ES-I3 (cell line): Measurements from ENCODE around the gene CELSR1.

Experiments used
- H3K36me3 ChIP-seq: 2 replicates; pipeline ENCODE4 v1.6.1; 2013; ENCODE audit warnings: mild to moderate bottlenecking, low read length, control low read depth, moderate library complexity; ENCODE audit not compliant: insufficient read depth
- H3K4me1 ChIP-seq: 2 replicates; pipeline ENCODE4 v1.6.1; 2013; ENCODE audit warnings: mild to moderate bottlenecking, control low read depth, low read length; ENCODE audit not compliant: insufficient read depth
- H3K9ac ChIP-seq: 2 replicates; pipeline ENCODE4 v1.6.1; 2013; ENCODE audit warnings: low read depth, mild to moderate bottlenecking, low read length, moderate library complexity
- H3K9me3 ChIP-seq: 2 replicates; pipeline ENCODE4 v1.6.1; 2013; ENCODE audit warnings: mild to moderate bottlenecking, low read length, moderate library complexity; ENCODE audit not compliant: control insufficient read depth, insufficient read depth

CELSR1 gene

DNA sequence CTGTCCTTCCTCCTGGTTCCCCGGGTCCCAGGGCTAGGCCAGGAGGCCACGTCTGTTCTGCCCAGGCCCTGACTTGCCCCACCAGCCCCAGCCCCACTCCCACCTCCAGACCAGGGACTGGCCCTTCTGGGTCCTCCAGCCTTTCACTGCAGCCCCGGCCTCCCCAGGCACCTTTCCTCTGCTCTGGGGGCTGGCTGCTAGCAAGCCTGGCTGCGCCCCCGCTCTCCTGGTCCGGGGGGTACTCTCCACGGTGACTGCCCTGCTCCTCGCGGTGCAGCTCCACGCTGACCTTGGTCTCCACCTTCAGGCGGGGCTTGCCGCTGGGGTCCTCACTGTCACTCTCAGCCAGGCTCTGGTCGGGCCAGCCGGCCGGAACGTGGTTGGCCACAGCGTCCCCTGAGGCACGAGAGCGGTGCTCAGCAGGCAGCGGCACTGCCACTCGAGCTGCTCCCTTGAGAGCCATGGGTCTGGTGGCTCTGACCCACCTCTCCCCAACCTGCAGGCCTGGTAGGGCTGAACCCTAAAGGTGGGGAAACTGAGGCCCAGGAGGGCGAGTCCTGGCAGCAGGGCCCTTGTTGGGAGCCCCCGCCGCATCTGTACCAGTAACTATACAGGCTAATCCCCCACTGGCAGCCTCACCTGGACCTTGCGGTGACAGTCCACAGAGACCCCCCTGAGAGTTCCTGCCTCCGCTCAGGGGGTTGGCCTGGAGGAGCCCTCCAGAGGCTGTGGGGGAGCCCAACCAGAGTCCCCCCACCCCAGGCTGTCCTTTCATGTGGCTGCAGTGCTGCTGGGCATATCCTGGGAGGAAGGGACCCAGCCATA, 172.9 kb downstream of the CELSR1 start:
- Histone ChIP-seq H3K9ac (no peak overlapping the region), H3K9me3 (0 out of 2 replicates have a peak, but pooled peaks cover 3% of the 10 kb centered on the region), H3K4me1 (peaks cover 4% of the 10 kb centered on the region; the same call in 1 of the 2 replicates), H3K36me3 (peaks cover 3% of the 10 kb centered on the region; the same call in 1 of the 2 replicates)

DNA sequence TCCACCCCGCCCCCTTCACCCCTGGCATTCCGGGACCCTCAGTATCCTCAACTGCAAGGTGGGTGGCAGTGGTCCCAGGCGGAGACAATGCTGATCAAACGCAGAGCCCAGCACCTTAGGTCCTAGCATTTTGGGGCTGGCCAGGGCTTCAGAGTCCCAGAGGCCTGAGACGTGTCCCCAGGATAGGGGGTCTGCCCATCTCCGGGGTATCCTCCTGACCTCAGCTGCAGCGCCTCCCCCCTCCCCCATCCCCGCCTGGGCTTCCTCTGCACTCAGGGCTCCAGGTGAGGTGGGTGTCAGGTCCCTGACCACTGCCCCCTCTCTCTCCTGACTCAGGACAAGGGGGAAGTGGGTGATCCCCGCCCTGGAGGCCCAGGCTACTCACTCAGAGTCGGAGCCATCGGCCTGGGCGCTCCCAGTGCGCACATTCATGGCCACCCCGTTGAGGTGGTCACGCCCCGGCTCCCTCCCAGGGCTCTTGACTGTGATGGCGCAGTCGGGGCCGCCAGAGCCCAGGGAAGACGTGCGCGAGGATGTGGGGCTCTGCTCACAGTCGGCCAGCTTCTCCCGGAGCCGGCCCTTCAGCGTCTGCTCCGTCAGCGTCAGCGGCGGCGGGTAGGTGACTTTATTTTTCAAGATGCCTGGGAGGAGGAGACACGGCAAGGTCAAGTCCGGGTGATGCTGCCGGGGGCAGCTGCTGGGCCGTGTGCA, 173.7 kb downstream of the CELSR1 start:
- H3K36me3 ChIP-seq = peaks cover 3% of the 10 kb centered on the region; the same call in 1 of the 2 replicates
- H3K9me3 ChIP-seq = 0 out of 2 replicates have a peak, but pooled peaks cover 3% of the 10 kb centered on the region
- H3K4me1 ChIP-seq = peaks cover 4% of the 10 kb centered on the region; the same call in 1 of the 2 replicates
- no peak overlapping the region for H3K9ac ChIP-seq

DNA sequence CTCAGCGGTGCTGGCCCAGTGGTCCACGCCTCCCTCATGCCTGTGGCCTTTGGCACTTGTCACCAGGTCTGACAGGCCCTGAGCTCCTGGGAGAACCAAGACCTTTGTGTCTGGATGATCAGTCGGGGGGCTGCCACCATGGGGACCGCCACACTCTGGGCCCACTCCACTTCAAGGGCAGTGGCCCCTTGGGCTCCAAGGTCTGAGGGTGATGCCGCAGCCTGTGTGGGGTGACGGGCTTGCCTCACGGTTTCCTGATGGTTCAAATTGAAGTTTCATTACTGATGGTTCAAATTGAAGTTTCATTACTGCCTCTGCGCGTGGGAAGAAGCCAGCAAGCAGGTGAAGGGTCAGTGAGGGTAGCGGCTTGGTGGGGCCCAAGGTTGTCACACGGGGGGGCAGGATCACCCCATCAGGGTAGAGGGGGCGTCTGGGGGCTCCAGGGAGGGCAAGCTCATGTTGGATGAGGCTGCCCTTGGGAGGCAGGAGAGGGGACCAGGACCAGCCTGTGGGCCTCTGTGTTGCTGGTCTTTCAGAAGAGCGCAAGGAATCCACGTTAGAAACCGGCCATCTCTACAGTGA, 174.4 kb downstream of the CELSR1 start:
- H3K9me3 ChIP-seq = 0 out of 2 replicates have a peak, but pooled peaks cover 3% of the 10 kb centered on the region
- peaks cover 3% of the 10 kb centered on the region; the same call in 1 of the 2 replicates for H3K4me1 ChIP-seq
- H3K9ac ChIP-seq = no peak overlapping the region
- peaks cover 3% of the 10 kb centered on the region; the same call in 1 of the 2 replicates for H3K36me3 ChIP-seq

- Histone ChIP-seq H3K9me3 (0 out of 2 replicates have a peak, but pooled peaks cover 3% of the 10 kb centered on the region), H3K9ac (no peak overlapping the region), H3K4me1 (no peaks in the 10 kb centered on the region; the same call in 1 of the 2 replicates), H3K36me3 (peaks cover 3% of the 10 kb centered on the region; the same call in 1 of the 2 replicates)
Observed at GRCh38 chr22:46362203-46362933, 175.1 kb downstream of the CELSR1 start.

DNA sequence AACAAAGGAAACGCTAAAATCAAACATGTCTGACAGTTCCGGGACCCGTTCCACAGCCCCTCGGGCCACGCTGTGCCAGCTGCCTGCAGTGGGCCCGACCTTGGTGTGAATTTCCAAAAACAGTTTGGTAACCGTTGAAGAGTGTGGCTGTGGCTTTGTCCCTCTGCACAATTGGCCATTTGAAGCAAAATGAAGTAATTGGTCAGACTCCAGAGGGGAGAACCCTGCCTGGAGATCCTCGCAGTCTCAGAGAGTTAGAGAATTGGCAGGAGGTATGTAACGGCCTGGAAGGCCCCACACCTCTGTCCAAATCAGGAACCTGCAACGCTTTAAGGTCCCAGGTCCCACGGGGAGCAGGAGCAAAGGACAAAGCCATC, 175.6 kb downstream of the CELSR1 start:
- Histone ChIP-seq H3K9me3 (0 out of 2 replicates have a peak, but pooled peaks cover 3% of the 10 kb centered on the region), H3K36me3 (peaks cover 3% of the 10 kb centered on the region; the same call in 1 of the 2 replicates), H3K4me1 (no peaks in the 10 kb centered on the region; the same call in 1 of the 2 replicates), H3K9ac (no peak overlapping the region)

- no peak overlapping the region for H3K9ac ChIP-seq
- H3K36me3 ChIP-seq = peaks cover 3% of the 10 kb centered on the region; the same call in 1 of the 2 replicates
- 0 out of 2 replicates have a peak, but pooled peaks cover 3% of the 10 kb centered on the region for H3K9me3 ChIP-seq
- no peaks in the 10 kb centered on the region for H3K4me1 ChIP-seq
Observed at GRCh38 chr22:46360891-46361290, 176.5 kb downstream of the CELSR1 start.

DNA sequence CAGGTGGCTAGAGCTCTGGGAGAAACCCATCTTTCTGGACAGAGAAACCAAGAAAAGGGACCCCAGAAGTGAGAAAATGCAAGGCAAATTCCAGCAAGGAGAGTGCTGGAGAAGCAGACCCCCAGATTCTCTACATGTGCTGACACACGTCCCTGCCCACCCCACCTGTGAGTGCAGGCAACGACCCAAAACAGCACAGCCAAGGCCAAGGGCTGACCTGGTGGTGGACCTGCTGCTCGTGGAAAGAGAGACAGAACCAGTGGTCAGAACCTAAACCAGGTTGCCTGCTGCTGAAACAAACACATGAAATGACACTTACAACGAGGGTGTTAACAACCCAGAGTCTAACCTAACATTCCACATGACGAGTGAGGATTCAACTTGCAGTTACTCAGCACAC, 177.3 kb downstream of the CELSR1 start:
- Histone ChIP-seq H3K4me1 (no peaks in the 10 kb centered on the region), H3K9me3 (0 out of 2 replicates have a peak, but pooled peaks cover 3% of the 10 kb centered on the region), H3K9ac (no peak overlapping the region), H3K36me3 (peaks cover 3% of the 10 kb centered on the region; the same call in 1 of the 2 replicates)

GRCh38 chr22:46359362-46359761, 178.1 kb downstream of the CELSR1 start:
- H3K9me3 ChIP-seq = 0 out of 2 replicates have a peak, but pooled peaks cover 3% of the 10 kb centered on the region
- no peaks in the 10 kb centered on the region for H3K4me1 ChIP-seq
- H3K9ac ChIP-seq = no peak overlapping the region
- peaks cover 3% of the 10 kb centered on the region; the same call in 1 of the 2 replicates for H3K36me3 ChIP-seq

GRCh38 chr22:46358766-46359165, 178.7 kb downstream of the CELSR1 start:
- H3K4me1 ChIP-seq = no peaks in the 10 kb centered on the region
- 0 out of 2 replicates have a peak, but pooled peaks cover 3% of the 10 kb centered on the region for H3K9me3 ChIP-seq
- peaks cover 3% of the 10 kb centered on the region; the same call in 1 of the 2 replicates for H3K36me3 ChIP-seq
- no peak overlapping the region for H3K9ac ChIP-seq

DNA sequence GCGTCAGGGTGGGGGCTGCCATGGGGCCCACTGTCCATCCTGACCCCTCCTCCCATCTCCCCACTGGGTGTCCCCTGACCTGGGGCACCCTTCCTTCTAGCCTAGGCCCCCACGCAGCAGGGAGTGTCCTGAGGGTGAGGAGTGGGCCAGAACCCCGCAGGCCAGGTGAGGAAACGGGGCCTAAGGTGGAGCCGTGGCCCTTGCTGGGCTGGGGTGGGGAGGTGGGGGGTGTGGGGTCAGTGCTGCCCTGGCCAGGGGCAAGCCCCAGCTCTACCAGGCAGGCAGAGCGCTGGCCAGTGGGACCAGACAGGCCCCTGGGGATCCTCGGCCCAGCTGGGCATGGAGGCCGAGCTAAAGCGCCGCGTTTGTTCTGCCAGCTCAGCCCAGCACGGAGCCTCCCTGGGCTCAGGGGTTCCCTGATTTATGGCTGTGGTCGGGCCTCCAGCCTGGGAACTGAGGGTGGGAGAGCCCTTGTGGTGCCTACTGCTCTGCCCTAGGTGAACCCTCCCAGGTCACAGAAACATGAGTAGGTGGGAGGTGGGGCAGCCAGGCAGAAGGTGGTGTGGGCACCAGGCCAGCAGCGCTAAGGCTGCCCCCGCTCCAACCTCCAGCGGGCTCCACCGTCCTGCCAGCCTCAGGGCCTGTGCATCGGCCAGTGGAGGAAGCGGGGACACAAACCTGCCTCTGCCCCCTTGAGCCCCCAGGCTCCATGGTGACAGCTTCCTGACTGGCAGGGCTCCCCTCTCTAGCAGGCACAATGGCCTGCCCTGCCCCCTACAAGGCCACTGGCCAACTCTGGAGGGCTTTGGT, 179.5 kb downstream of the CELSR1 start:
- Histone ChIP-seq H3K4me1 (no peaks in the 10 kb centered on the region), H3K36me3 (peaks cover 3% of the 10 kb centered on the region; the same call in 1 of the 2 replicates), H3K9me3 (0 out of 2 replicates have a peak, but pooled peaks cover 3% of the 10 kb centered on the region), H3K9ac (no peak overlapping the region)

- H3K36me3 ChIP-seq = peaks cover 3% of the 10 kb centered on the region
- no peaks in the 10 kb centered on the region for H3K4me1 ChIP-seq
- 0 out of 2 replicates have a peak, but pooled peaks cover 3% of the 10 kb centered on the region for H3K9me3 ChIP-seq
- no peak overlapping the region for H3K9ac ChIP-seq
Observed at GRCh38 chr22:46356496-46357480, 180.6 kb downstream of the CELSR1 start.

DNA sequence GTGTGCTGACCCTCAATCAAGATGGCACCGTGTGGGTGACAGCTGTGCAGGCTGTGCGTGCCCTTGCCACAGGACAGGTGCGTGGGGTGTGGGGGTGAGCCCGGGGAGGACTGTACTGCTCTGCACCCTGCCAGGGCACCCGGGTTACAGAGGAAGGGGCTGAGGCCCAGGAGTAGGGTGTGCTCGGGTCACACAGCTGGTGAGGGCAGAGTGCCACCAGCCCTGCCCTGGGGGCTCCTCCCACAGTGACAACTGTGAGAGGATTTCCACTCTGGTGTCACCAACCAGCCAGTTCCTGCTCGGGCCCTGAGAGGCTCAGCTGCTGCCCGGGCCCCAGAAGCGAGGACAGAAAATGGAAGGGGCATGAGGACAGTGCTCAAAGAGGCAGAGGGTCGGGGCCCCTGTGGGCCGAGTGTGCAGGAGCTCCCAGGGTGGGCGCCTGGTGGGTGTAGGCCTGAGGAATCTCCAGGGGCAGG, 181.4 kb downstream of the CELSR1 start:
- no peaks in the 10 kb centered on the region; the same call in 1 of the 2 replicates for H3K36me3 ChIP-seq
- 0 out of 2 replicates have a peak, but pooled peaks cover 3% of the 10 kb centered on the region for H3K9me3 ChIP-seq
- H3K9ac ChIP-seq = no peak overlapping the region
- no peaks in the 10 kb centered on the region for H3K4me1 ChIP-seq
